Measurements from ENCODE around the gene TSHB. TPM values are rescaled to one million over a fixed set of nuclear protein-coding genes. Genes with fewer than 3 reads are reported as not detected.

Gene TSHB
- polyA plus RNA-seq, 1 donor: not detected

- no peak for DNase-seq (ENCODE audit: low read depth)
These were observed 29.7 kb downstream of the TSHB start for GRCh38 chr1:115059316-115059715.

DNA sequence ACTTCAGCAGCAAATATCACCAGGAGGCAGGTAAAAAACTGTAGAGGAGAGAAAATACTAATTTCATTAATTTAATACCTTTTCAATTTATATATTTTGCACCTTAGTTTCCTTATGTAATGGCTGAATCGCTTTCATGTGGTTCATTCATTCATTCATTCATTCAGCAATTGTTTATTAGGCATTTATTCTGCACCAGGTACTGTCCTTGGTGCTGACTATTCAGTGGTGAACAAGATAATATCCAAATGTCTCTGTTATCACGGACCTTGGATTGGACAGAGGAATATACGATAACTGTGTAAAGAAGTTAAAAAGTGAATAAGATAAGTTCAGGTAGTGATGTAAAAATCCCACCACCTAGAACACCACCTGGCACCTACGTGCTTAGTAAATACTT is 30.9 kb downstream of the TSHB start:
- DNase-seq (ENCODE audit: low read depth): no peak

DNA sequence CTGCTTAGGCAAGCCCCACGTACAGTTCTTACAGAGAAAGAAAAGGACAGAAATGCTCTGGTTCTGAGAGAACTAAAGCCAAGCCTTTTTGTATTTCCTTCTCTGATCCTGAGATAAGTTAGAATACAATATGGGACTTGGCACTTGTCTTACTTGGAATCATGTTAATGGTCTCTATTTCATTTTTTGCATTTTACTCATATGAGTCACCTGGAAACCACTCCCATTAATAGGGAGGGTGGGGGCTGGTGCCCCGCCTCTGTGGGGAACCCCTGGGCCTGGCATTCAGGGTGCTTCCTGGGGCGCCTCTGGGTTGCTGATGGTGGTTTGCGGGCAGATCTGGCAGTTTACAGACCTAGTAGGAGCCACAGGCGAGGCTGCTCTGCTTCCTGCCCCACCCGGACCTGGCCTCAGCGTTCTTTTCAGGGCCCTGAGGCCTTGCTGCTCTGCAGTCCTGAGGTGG is 32.9 kb downstream of the TSHB start:
- no peak for DNase-seq (ENCODE audit: low read depth)

DNA sequence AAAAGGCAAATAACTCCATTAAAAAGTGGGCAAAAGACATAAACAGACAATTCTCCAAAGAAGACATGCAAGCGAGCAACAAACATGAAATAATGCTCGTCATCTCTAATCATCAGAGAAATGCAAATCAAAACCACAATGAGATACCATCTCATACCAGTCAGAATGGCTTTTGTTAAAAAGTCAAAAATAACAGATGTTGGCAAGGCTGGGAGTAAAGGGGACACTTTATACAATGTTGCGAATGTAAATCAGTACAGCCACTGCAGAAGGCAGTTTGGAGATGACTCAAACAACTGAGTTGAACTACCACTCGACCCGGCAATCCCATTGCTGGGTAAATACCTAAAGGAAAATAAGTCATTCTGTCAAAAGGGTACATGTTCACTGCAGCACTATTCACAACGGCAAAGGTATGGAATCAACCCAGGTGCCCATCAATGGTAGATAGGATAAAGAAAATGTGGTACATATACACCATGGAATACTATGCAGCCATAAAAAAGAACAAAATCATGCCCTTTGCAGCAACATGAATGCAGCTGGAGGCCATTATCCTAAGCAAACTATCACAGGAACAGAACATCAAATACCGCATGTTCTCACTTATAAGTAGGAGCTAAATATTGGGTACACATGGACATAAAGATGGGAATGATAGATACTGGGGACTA is 33.7 kb downstream of the TSHB start:
- no peak for DNase-seq (ENCODE audit: low read depth)

GRCh38 chr1:115064461-115064860 is 34.8 kb downstream of the TSHB start:
- no peak for DNase-seq (ENCODE audit: low read depth)

DNA sequence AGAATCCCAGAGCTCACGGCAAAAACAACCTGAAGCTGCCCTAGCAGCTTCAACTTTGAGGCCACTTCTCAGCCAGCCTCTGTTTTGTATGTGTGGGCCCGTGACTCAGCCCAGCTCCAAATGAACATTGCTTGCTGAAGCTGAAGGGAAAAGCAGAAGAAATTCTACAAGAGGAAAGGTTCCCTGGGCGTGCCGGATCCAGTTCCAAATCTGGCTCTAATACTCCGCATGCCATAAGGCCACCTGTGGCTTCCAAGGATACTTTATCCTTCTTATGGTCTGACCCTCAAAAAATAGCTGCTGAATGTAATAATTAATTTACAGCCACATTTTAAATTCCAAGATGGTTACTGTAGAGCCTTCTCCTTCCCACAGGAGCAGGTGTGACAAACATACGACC is 35.4 kb downstream of the TSHB start:
- DNase-seq (ENCODE audit: low read depth): no peak

- no peak for DNase-seq (ENCODE audit: low read depth)
These were observed 37.7 kb downstream of the TSHB start for GRCh38 chr1:115067161-115067859.

DNA sequence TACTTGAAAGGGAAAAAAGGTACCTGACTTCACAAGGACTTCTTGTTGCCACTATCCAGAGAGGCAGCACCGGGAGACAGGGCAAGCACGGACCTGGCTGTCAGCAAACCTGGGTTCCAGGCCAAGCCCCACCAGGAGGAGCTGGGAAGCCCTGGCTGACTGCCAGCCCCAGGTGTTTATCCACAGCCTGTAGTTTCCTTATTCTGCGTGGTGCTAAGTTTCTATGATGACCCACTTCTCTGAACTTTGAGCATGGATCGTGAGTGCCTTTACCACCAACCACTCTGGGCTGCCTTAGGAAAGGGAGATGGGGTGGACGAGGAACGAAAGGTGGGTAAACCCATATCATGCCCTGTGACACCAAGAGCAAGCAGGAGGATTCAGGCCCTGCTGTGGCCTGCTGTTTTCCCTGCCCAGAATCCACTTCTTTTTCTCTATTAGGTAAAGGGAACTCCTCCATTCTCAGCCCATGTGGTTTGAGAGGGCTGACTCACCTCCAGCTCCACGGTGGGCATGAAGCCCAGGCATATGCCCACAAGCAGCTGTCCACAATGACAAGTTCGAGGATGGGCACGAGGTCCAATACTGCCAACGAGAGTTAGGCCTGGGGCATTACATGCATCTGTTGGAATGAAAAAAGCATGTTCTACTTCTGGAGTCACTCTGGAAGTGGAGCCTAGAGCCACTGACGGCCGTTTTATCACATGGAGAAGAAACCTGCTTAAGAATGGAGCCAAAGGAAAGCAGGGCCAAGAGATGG is 39.4 kb downstream of the TSHB start:
- no peak for DNase-seq (ENCODE audit: low read depth)

DNA sequence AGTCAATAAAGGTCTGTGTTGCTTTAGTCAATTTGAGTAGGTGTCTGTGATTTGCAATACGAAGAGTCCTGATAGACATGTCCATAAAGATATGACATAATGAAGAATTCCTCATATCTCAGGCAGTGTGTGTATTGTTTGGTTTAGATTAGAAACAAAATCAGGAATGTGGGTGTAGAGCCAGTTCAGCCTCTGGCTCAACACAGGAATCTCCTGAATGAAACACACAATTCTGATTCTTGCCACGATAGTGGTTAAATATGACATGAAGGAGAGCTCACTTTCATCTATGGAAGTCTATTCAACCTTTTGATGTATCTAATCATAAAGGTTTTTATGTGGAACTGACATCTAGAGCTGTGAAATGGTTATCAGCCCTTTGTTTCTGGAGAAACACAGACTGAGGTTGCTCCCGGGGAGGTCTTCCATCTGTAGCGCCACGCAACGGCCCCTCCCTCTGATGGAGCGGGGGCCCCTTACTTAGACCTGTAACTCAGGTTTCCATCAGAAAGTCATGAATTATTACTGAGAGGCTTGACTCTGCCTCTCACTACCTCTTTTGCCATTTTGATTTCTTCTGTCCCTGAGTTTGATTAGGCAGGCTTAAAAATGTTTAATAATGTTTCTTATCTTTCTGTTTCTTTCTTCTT is 40.2 kb downstream of the TSHB start:
- DNase-seq (ENCODE audit: low read depth): no peak

DNA sequence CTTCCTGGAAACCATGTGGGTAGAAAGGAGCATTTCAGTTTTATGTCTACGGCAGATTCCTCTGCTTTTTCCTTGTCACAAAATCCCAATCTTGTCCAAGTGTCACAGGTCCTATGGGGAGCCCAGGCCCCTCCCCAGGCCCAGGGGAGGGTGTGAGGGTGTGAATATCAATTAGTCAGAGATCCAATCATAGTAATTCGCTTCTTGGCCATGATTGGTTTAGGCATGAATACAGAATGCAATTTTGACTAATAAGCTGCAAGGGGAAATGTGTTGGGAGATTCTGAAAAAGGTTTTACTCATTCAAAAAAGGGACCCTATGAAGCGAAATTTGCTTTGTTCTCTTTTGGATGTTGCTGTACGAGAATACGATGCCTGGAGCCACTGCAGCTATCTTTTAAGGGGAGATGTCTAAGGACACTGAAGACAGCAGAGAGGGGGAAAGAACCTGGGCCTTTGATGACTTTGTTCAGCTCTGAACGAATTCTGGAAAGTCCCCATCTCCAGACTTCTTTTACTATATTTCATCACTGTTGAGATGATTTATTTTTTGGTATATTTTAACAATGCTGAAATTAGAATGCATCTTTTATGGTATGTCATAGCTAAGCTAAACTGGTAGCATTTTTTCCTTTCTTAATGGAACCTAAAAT is 41.5 kb downstream of the TSHB start:
- DNase-seq (ENCODE audit: low read depth): no peak

- DNase-seq (ENCODE audit: low read depth): no peak
These were observed 43.9 kb downstream of the TSHB start for GRCh38 chr1:115073298-115074087.

- no peak for DNase-seq (ENCODE audit: low read depth)
These were observed 45.4 kb downstream of the TSHB start for GRCh38 chr1:115074839-115075534.

DNA sequence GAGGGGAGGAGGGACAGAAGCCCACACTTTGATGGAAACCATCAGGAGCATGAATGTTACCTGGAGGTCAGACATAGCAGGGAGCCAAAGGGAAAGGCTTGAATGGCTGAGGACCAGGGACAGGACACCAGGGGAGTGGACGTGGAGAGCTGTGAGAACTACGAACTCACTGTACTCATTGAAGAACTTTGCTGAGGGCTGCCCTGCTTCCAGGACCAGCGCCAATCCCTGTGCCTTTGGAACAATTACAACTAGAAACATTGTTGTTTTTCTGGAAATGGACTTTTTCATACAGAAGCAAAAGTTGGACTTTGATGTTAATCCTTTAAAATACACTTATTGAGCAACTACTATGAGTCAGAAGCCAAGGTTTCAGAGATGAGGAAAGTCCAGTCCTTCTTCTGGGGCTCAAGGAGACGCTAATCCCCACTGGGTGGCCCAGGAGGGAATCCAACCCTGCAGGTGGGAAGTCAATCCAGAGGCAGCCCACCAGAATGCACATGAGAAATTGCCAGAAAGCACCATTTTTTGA is 46.8 kb downstream of the TSHB start:
- no peak for DNase-seq (ENCODE audit: low read depth)

GRCh38 chr1:115077286-115077983 is 47.8 kb downstream of the TSHB start:
- no peak for DNase-seq (ENCODE audit: low read depth)

GRCh38 chr1:115077984-115078330 is 48.3 kb downstream of the TSHB start:
- no peak for DNase-seq (ENCODE audit: low read depth)

DNA sequence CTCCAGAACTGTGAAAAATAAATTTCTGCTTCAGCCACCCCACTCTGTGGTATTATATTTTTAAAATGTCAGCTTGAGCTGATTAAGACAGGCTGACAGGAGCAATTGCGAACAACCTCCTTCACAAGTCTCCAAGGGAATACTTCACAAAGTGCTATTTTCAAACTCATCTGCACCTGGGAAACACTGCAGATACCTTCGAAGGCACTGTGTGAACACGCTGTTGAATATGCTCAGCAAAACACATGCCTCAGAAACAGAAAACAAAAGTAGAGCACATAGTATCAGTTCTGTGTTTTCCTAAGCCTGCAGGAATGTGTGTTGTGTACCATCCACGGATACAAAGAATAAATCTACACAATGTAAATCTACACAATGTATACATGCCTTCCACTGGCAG is 49.1 kb downstream of the TSHB start:
- no peak for DNase-seq (ENCODE audit: low read depth)

DNA sequence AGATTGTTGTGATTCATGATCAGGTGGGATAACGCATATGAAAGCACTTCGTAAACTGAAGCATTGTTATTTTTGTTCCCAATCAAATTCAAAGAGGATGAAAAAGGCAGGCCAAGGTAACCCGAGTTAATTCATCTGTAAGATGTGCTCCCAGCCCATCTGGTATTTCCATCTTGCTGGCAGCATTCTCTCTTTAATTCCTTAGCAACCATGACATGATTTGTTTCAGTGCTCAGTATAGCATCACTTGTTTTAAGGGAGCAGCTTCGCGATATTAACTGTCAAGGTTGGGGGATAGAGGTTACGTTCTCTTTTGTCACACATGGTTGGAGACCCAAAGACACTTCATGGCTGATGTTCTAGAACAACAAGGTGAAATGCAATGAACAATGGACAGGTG is 53.3 kb downstream of the TSHB start:
- no peak for DNase-seq (ENCODE audit: low read depth)

All from forelimb muscle (tissue), 1 donor.